ENCODE results near the gene ZNF697.
"Not testable (repeated sequence)": the region's sequence is repeated elsewhere in the genome, so short reads cannot be mapped to it uniquely, and the experiment has no call there.

The ZNF697 gene

GRCh38 chr1:119626841-119627240, 21.2 kb downstream of the ZNF697 start:
- no peak for DNase-seq

GRCh38 chr1:119626011-119626545, 22.0 kb downstream of the ZNF697 start:
- DNase-seq, result no peak

GRCh38 chr1:119623678-119624077, 24.4 kb downstream of the ZNF697 start:
- DNase-seq, result no peak

GRCh38 chr1:119623193-119623515, 24.9 kb downstream of the ZNF697 start:
- DNase-seq, result no peak

- DNase-seq, result no peak
These were observed 25.5 kb downstream of the ZNF697 start for GRCh38 chr1:119622311-119623192.

- DNase-seq, result no peak
These were observed 26.4 kb downstream of the ZNF697 start for GRCh38 chr1:119621705-119622104.

- DNase-seq, result no peak
These were observed 30.0 kb downstream of the ZNF697 start for GRCh38 chr1:119617751-119618691.

- not testable (repeated sequence) for DNase-seq
These were observed 31.3 kb downstream of the ZNF697 start for GRCh38 chr1:119616748-119617147.

GRCh38 chr1:119615100-119615499, 33.0 kb downstream of the ZNF697 start:
- not testable (repeated sequence) for DNase-seq

- DNase-seq, result no peak
These were observed 34.0 kb downstream of the ZNF697 start for GRCh38 chr1:119613769-119614720.

- no peak for DNase-seq
These were observed 36.4 kb downstream of the ZNF697 start for GRCh38 chr1:119611701-119612113.

- DNase-seq, result not testable (repeated sequence)
These were observed 39.2 kb downstream of the ZNF697 start for GRCh38 chr1:119608816-119609215.

GRCh38 chr1:119607087-119607807, 40.8 kb downstream of the ZNF697 start:
- DNase-seq, result not testable (repeated sequence)

GRCh38 chr1:119606394-119606793, 41.7 kb downstream of the ZNF697 start:
- no peak for DNase-seq

GRCh38 chr1:119605686-119606085, 42.4 kb downstream of the ZNF697 start:
- DNase-seq, result no peak

- DNase-seq, result not testable (repeated sequence)
These were observed 43.0 kb downstream of the ZNF697 start for GRCh38 chr1:119605080-119605479.

- DNase-seq, result no peak
These were observed 44.4 kb downstream of the ZNF697 start for GRCh38 chr1:119603695-119604094.

- DNase-seq, result not testable (repeated sequence)
These were observed 44.8 kb downstream of the ZNF697 start for GRCh38 chr1:119603241-119603640.

- DNase-seq, result not testable (repeated sequence)
These were observed 45.3 kb downstream of the ZNF697 start for GRCh38 chr1:119602789-119603188.

GRCh38 chr1:119602169-119602568, 45.9 kb downstream of the ZNF697 start:
- no peak for DNase-seq

GRCh38 chr1:119600976-119601375, 47.1 kb downstream of the ZNF697 start:
- DNase-seq, result no peak
